HG03457 (cell line): ENCODE data around the gene POFUT2.

Source experiments
- ATAC-seq: cut with Tn5 transposase; IDR thresholded peaks from one replicate; pipeline ENCODE4 v1.9.1; 2021; ENCODE audit warnings: moderate number of reproducible peaks; ENCODE audit not compliant: unreplicated experiment

The POFUT2 gene

GRCh38 chr21:45225041-45225740 lies 62.5 kb downstream of the POFUT2 start:
- no peak for ATAC-seq

- no peak for ATAC-seq
Observed at GRCh38 chr21:45224189-45224938, 63.3 kb downstream of the POFUT2 start.

- ATAC-seq = no peak
Observed at GRCh38 chr21:45223236-45224185, 64.2 kb downstream of the POFUT2 start.

GRCh38 chr21:45222001-45222400 lies 65.7 kb downstream of the POFUT2 start:
- ATAC-seq = no peak

- ATAC-seq = no peak
Observed at GRCh38 chr21:45220714-45221490, 66.8 kb downstream of the POFUT2 start.

- no peak for ATAC-seq
Observed at GRCh38 chr21:45220071-45220481, 67.6 kb downstream of the POFUT2 start.

- ATAC-seq = no peak
Observed at GRCh38 chr21:45219517-45219916, 68.2 kb downstream of the POFUT2 start.

GRCh38 chr21:45217010-45217409 lies 70.7 kb downstream of the POFUT2 start:
- no peak for ATAC-seq

GRCh38 chr21:45215213-45215612 lies 72.5 kb downstream of the POFUT2 start:
- ATAC-seq = no peak
